Kidney glomerular epithelial cell (primary cell): ENCODE measurements around the gene HS2ST1.
"Not testable (repeated sequence)": the region's sequence is repeated elsewhere in the genome, so short reads cannot be mapped to it uniquely, and the experiment has no call there.

Experiments
- DNase-seq: peaks from one replicate; lab custom pipeline; 2025; lab: John Stamatoyannopoulos, UW

HS2ST1 gene

DNA sequence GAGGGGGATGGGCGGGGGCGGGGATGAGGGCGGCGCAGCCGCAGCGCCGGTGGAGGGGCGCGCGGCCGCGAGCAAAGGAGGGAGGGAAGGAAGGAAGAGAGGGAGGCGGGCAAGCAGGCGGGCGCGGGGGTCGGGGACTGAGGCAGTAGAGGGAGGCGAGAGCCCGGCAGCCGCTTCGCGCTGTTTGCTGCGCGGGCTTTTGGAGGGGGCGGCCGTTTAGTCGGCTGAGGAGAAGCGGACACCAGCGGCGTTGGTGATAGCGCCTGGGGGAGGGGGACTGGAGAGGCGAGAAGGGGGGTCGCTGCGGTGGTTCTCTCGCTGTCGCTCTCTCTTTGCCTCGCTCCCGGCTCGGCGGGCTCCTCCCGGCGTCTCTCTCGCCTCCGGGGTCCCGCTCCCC, at the start of gene HS2ST1:
HS2ST1 (plus strand) TSS at position 35 of the 397 bp plus-strand sequence.
- DNase-seq: no peak

DNA sequence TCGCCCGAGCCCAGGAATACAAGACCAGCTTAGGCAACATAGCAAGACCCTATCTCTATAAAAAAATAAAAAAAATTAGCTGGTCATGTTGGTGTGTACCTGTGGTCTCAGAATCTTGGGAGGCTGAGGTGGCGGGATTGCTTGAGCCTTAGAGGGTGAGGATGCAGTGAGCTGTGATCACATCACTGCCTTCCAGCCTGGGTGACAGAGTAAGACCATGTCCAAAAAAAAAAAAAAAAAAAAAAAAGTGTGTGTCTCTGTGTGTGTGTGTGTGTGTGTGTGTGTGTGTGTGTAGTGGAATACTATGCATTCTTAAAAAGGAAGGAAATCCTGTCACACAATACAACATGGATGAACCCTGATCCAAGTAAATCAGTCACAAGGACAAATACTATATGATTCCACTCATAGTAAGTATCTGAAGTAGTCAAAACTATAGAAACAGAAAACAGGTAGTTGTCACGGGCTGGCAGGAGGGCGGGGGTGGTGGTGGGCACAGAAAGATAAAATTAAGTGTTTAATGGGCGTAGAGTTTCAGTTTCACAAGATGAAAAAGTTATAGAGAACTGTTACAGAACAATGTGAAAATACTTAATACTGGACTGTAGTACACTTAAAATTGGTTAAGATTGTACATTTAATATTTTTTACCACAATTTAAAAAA, 48.3 kb upstream of the HS2ST1 start:
- no peak for DNase-seq

DNA sequence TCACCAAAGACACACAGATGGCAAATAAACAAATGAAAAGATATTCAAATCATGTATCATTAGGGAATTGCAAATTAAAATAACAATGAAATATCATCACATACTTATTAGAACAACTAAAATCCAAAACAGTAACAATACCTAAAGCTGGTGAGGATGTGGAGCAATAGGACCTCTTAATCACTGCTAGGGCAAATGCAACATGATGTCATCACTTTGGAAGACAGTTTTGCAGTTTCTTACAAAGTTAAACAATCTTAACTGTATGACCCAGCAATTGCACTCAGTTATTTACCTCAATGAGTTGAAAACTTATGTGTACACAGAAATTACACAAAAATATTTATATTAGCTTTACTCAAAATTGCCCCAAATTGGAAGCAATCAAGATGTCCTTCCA, 47.8 kb upstream of the HS2ST1 start:
- no peak for DNase-seq

DNA sequence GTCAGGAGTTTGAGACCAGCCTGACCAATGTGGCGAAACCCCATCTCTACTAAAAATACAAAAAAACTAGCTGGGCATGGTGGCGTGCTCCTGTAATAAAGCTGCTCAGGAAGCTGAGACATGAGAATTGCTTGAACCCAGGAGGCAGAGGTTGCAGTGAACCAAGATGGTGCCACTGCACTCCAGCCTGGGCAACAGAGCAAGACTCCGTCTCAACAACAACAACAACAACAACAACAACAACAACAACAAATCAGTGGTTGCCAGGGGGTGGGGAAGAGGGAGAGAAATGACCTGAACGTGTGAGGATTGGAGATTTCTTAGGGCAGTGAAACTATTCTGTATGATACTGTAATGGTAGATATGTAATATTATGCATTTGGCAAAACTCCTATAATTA, 47.2 kb upstream of the HS2ST1 start:
- DNase-seq: not testable (repeated sequence)

DNA sequence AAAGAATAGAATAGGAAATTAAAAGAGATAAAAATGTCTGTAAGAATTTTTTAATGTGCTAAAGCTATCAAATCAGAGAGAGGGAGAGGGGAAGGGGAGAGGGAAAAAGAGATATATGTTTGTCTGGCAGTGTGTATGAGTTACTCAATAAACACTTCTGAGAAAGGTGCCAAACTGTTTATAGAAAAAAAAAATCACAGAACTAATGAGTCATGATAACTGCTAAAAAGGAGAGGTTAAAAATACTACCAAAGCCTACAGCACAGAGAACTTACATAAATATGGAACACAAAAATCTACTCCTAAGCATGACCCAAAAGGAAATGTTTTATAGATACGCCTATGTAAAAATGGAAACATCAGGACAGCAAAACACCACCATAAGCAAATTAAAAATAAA, 46.0 kb upstream of the HS2ST1 start:
- no peak for DNase-seq

DNA sequence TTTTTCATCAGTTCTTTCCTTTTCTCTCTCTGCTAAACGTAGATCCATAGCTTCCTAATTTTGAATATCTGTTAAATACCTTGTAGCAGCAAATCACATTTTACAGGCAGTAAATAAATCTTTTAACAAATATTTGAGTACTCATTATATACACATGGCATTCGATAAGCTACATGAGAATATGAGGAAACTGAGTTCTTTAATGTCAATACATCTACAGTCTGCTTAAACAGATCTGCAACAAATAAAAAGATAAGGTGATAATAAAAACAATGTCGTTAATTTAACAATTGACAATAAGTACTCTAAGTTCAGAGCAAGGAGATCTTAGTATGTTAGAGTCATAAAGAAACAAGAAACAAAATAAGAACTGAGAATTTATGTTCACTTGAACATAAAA, 43.4 kb upstream of the HS2ST1 start:
- DNase-seq: no peak

- DNase-seq: no peak
Observed at GRCh38 chr1:86872086-86872485, 42.3 kb upstream of the HS2ST1 start.

- no peak for DNase-seq
Observed at GRCh38 chr1:86875722-86876121, 38.7 kb upstream of the HS2ST1 start.

DNA sequence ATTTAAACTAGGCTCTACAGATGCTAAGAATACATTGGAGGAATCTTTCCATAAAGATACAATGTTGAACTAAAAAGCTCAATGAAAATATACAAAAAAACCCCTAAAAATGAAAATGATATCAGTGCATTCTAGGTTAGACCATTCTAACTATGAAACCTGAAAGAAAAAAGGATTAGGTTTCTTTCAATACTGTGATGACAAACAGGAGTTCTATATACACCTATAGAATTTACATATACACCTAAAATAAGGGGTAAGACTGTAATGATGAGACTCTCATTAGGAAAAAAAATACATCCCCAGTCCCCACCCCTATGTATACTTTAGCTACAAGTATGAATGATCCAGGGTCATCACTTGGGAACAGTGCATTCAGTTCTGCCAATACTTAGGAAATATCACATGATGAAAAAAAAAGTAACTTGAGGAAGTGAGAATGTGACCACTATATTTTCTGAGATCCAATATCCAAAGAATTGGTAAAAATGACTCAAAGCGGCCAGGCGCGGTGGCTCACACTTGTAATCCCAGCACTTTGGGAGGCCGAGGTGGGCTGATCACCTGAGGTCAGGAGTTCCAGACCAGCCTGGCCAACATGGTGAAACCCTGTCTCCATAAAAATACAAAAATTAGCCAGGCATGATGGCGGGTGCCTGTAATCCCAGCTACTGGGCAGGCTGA, 26.8 kb upstream of the HS2ST1 start:
- no peak for DNase-seq

- DNase-seq: no peak
Observed at GRCh38 chr1:86888327-86888726, 26.1 kb upstream of the HS2ST1 start.

- not testable (repeated sequence) for DNase-seq
Observed at GRCh38 chr1:86899401-86899800, 15.0 kb upstream of the HS2ST1 start.

DNA sequence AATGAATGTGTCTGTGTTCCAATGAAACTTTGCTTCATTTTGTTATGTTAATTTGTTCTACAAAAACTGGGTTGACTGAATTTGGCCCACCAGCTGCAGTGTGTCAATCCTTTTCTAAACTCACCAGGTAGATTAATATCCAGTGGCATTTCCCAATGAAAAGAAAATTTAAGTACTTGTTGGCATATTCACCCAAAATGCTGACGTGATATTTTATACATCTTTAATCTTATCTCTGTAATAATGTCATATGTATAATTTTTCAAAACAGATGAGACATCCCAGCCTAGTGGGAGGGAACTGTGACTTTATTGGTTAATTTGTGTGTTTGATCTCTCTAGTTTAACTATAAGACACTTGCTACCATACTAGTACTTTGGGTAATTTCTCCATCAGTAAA, 8.6 kb upstream of the HS2ST1 start:
- DNase-seq: no peak

- DNase-seq: no peak
Observed at GRCh38 chr1:86906419-86906818, 8.0 kb upstream of the HS2ST1 start.

GRCh38 chr1:86912281-86912900, 2.0 kb upstream of the HS2ST1 start:
- peak; percentile 44 for DNase-seq

DNA sequence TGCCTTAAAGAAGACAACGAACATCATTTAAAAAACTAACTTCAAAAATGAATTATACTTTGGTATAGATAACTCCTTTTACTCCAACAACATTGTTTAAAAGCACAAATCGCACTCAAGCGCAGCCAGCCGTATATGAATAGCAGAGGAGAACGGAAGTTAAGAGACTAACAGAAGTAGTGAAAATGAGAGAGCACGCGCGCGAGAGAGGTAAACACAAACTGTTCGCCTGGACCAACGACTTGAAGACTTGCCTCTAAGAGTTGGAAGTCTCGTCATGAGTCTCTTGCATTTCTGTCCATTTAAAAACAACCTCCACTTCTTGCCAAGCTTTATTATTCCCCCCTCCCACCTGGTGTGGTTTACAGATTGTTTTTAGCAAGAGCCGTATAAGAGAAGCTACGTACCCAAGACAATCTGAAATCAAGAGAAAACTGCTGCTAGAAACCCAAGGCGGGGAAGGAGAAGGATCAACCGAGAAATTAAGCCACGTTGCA, 988 bp upstream of the HS2ST1 start:
- DNase-seq: peak; percentile 54

DNA sequence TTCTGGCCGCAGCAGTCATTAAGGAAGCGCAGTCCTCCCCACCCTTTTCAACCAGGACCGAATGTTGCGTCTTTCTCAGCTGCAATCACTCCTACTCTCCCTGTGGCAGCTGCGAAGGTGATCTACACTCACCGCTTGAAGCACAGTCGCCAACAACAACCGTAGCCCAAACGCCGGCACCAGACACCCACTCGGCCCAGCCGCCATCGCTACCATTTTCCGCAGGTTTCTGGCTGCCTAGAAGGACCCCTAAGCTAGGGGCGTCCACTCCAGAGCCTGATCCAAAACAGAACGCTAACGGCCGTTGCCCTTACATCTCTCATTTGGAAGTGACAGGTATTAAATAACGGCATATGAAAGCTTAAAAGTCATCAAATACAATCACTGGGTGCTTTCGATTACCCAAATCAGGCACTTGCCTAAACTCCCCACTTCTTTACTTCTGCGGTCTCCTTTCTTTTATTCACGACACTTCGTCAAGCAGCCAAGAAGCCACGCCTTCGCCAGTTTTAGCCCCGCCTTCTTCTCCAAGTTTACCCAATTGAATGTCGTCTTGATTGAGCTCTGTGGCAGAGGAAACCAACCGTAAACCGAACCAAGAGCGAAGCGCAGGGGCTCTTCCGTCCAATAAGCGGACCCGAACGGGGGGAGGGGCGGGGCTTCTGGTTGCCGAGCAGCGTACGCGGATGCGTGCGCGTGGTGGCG, 387 bp upstream of the HS2ST1 start, which contains the start of gene SELENOF:
SELENOF (minus strand) TSS at position 231 of the 705 bp plus-strand sequence; CDS start at position 216, 15 bp downstream.
- peak; percentile 100 for DNase-seq

- DNase-seq: peak; percentile 61
Observed at GRCh38 chr1:86914998-86915736, 732 bp downstream of the HS2ST1 start.

GRCh38 chr1:86915737-86916235, 1.4 kb downstream of the HS2ST1 start:
- DNase-seq: peak; percentile 61

- no peak for DNase-seq
Observed at GRCh38 chr1:86916752-86917151, 2.3 kb downstream of the HS2ST1 start.

DNA sequence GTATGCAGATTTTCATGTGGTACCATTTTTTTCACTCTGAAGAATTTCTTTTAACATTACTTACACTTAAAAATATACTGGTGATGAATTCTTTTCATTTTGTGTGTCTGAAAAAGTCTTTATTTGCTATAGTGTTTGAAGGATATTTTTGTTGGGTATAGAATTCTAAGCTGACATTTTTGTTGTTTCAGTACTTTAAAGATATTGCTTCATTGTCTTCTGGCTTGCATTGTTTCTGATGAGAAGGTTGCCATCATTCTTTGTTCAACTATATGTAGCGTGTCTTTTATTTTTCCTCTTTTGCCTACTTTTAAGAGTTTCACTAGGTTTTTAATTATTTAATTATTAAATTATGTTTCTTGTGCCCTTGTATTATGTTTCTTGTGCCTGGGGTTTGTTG, 8.0 kb downstream of the HS2ST1 start:
- no peak for DNase-seq

GRCh38 chr1:86924324-86924960, 10.0 kb downstream of the HS2ST1 start:
- no peak for DNase-seq
